Fibroblast of villous mesenchyme (primary cell): ENCODE results near the gene ATF7IP2. TPM values are rescaled to one million over a fixed set of nuclear protein-coding genes. Genes with fewer than 3 reads are reported as not detected.

Experiments used
- small RNA-seq: library from RNA; depleted of rRNA; stranded (forward); fragments of <200 nt; gene quantifications from one replicate; pipeline ENCODE3, GENCODE V24; 2012
- total RNA-seq: library from RNA; depleted of rRNA; stranded (reverse); fragments of >200 nt; gene quantifications from 2 replicates; pipeline ENCODE4 v1.2.3, GENCODE V29; 2012

The ATF7IP2 gene
- total RNA-seq, 1 donor = 6.5 TPM

Small RNAs within 50 kb of the gene (small RNA-seq; reads per million reads assigned to genes)
- not detected for gene RNU6-633P

Other genes starting within 250 kb of the ATF7IP2 start
- gene GRIN2A, start 203.6 kb upstream of the ATF7IP2 start, total RNA-seq = under 0.01 and 1.3 TPM in 2 replicates
- gene EMP2, start 194.5 kb downstream of the ATF7IP2 start, total RNA-seq = 10.6 and 13.0 TPM in 2 replicates